Measurements from ENCODE around the gene HMGN4. TPM values are rescaled to one million over a fixed set of nuclear protein-coding genes. Genes with fewer than 3 reads are reported as not detected.

The HMGN4 gene
- polyA plus RNA-seq, 1 of the 3 experiments (the other 2 are of a cell fraction) = 76.3 TPM

GRCh38 chr6:26568601-26569432, 30.7 kb downstream of the HMGN4 start:
- Histone ChIP-seq H3K4me3 (ENCODE audit: low read depth in 2 of 2, low read length in 1 of 2) (peak overlapping the region; percentile 66 to 83), H4K20me1 (ENCODE audit: insufficient read depth) (no peaks in the 10 kb centered on the region), H3K27me3 (ENCODE audit: insufficient read depth) (no peaks in the 10 kb centered on the region), H3K4me2 (peak overlapping the region; percentile 69), H2AFZ (ENCODE audit: low read depth) (peak overlapping the region; percentile 97), H3F3A (replicated peaks; ENCODE audit: insufficient read depth) (peaks cover 30% of the 10 kb centered on the region), H3K9me3 (no peaks in the 10 kb centered on the region), H3K9me2 (no peaks in the 10 kb centered on the region), H3K4me1 (ENCODE audit: control insufficient read depth in 1 of 2, insufficient read depth in 2 of 2, low read depth in 1 of 2, low read length in 1 of 2) (no peaks in the 10 kb centered on the region; a peak in 1 of 4 replicates), H3K36me3 (replicated peaks in 1 of 2; ENCODE audit: control insufficient read depth in 1 of 2, insufficient read depth in 2 of 2, low read length in 1 of 2) (no peaks in the 10 kb centered on the region), H3K79me2 (ENCODE audit: insufficient read depth) (no peaks in the 10 kb centered on the region), H3K9ac (peak overlapping the region; percentile 62; the same call in 1 of the 2 replicates), H3K27ac (ENCODE audit: low read depth in 2 of 2, low read length in 1 of 2) (peak overlapping the region in 1 of 2 experiments; percentile 34; a peak in 3 of 4 replicates)
- DNase-seq = peak; percentile 75
- WGBS (ENCODE audit: low lambda C conversion rate) = 8% methylated on average over 33 of the region's 34 CpGs
- ChIA-PET POLR2A (interaction anchor here (0.6 to 0.8 kb wide), 2 partner anchors 26 to 32 kb away, joined by 3 read pairs; no protein-coding TSS in a partner anchor), CTCF (interaction anchor here (0.7 to 6.1 kb wide), 13 partner anchors 17 to 1227 kb away, joined by 3 to 51 read pairs (median 4); partner anchors contain the start of gene HMGN4)
- peak; percentile 81 for TF ChIP-seq RCOR1 (IDR thresholded peaks at IDR 0.05; ENCODE audit: low read length)
- peak; percentile 62; the same call in 1 of the 2 replicates for TF ChIP-seq FOSL2 (IDR thresholded peaks at IDR 0.05; ENCODE audit: borderline replicate concordance, low read depth)
- TF ChIP-seq CTCF (IDR thresholded peaks at IDR 0.05) = peak; percentile 41
- TF ChIP-seq CHD2 (IDR thresholded peaks at IDR 0.05; ENCODE audit: low read length, partially characterized antibody) = peak; percentile 54
- TF ChIP-seq POLR2AphosphoS5 (IDR thresholded peaks at IDR 0.05; ENCODE audit: low read depth, low read length) = no peak
- no peak; the same call in 1 of the 2 replicates for TF ChIP-seq NFIC (IDR thresholded peaks at IDR 0.05; ENCODE audit: borderline replicate concordance)
- TF ChIP-seq ELF1 (IDR thresholded peaks at IDR 0.05) = no peak
- no peak for TF ChIP-seq EZH2phosphoT487 (IDR thresholded peaks at IDR 0.05; ENCODE audit: borderline replicate concordance, low read depth)
- peak; percentile 57 for TF ChIP-seq RAD21 (IDR thresholded peaks at IDR 0.05; ENCODE audit: low read length)
- TF ChIP-seq RFX5 (IDR thresholded peaks at IDR 0.05; ENCODE audit: low read length) = no peak
- TF ChIP-seq ZBTB33 (IDR thresholded peaks at IDR 0.05; ENCODE audit: borderline replicate concordance, low read depth) = no peak
- TF ChIP-seq, protein P1, sequence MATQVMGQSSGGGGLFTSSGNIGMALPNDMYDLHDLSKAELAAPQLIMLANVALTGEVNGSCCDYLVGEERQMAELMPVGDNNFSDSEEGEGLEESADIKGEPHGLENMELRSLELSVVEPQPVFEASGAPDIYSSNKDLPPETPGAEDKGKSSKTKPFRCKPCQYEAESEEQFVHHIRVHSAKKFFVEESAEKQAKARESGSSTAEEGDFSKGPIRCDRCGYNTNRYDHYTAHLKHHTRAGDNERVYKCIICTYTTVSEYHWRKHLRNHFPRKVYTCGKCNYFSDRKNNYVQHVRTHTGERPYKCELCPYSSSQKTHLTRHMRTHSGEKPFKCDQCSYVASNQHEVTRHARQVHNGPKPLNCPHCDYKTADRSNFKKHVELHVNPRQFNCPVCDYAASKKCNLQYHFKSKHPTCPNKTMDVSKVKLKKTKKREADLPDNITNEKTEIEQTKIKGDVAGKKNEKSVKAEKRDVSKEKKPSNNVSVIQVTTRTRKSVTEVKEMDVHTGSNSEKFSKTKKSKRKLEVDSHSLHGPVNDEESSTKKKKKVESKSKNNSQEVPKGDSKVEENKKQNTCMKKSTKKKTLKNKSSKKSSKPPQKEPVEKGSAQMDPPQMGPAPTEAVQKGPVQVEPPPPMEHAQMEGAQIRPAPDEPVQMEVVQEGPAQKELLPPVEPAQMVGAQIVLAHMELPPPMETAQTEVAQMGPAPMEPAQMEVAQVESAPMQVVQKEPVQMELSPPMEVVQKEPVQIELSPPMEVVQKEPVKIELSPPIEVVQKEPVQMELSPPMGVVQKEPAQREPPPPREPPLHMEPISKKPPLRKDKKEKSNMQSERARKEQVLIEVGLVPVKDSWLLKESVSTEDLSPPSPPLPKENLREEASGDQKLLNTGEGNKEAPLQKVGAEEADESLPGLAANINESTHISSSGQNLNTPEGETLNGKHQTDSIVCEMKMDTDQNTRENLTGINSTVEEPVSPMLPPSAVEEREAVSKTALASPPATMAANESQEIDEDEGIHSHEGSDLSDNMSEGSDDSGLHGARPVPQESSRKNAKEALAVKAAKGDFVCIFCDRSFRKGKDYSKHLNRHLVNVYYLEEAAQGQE (IDR thresholded peaks at IDR 0.05; ENCODE audit: low read depth, low read length) = 0 out of 2 replicates have a peak, but pooled peaks have one; percentile 37
- TF ChIP-seq USF1 (IDR thresholded peaks at IDR 0.05; ENCODE audit: borderline replicate concordance, low read depth) = no peak
- no peak for TF ChIP-seq TCF12 (IDR thresholded peaks at IDR 0.05)
- TF ChIP-seq MEF2A (IDR thresholded peaks at IDR 0.05; ENCODE audit: borderline replicate concordance, low read depth) = no peak
- TF ChIP-seq TEAD4 (IDR thresholded peaks at IDR 0.05; ENCODE audit: borderline replicate concordance, insufficient read depth) = peak; percentile 81
- peak; percentile 22; the same call in 1 of the 2 replicates for TF ChIP-seq SMC3 (IDR thresholded peaks at IDR 0.05; ENCODE audit: low read depth, low read length)
- 0 out of 2 replicates have a peak, but pooled peaks have one; percentile 41 for TF ChIP-seq SIN3A (IDR thresholded peaks at IDR 0.05; ENCODE audit: borderline replicate concordance, low read depth, low read length)
- peak; percentile 20; the same call in 1 of the 2 replicates for TF ChIP-seq TAF1 (IDR thresholded peaks at IDR 0.05; ENCODE audit: borderline replicate concordance, low read depth, low read length)
- no peak for TF ChIP-seq IRF3 (IDR thresholded peaks at IDR 0.05; ENCODE audit: low read depth, low read length)

Data from SK-N-SH (cell line).